Measurements from ENCODE around the gene CFLAR.
A peak's percentile ranks its signal among the peaks of the same experiment; 100 is the strongest.

CFLAR gene

DNA sequence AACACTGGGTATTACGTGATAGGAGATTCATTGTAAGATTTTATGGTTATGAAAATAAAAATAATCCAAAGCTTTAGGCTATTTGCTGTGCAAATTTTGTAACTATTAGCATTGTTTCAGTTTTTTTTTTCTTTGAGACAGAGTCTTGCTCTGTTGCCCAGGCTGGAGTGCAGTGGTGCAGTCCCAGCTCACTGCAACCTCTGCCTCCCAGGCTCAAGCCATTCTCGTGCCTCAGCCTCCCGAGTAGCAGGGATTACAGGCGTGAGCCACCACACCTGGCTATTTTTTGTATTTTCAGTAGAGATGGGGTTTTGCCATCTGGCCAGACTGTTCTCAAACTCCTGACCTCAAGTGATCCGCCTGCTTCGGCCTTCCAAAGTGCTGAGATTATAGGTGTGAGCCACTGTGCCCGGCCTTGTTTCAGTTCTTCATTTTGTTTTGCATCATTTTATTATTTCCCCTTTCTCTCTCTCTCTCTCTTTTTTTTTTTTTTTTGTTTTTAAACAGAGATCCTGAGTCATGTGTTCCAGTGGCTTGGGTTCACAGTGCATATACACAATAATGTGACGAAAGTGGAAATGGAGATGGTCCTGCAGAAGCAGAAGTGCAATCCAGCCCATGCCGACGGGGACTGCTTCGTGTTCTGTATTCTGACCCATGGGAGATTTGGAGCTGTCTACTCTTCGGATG lies 92.7 kb downstream of the CFLAR start:
- H3K27me3 ChIP-seq (ENCODE audit: control insufficient read depth, low read length) = peaks cover 45% of the 10 kb centered on the region
- H3K36me3 ChIP-seq (ENCODE audit: control insufficient read depth, low read length) = no peaks in the 10 kb centered on the region
- peaks cover 7% of the 10 kb centered on the region; the same call in 1 of the 2 replicates for H3F3A ChIP-seq (ENCODE audit: control insufficient read depth, insufficient read depth)
- no peaks in the 10 kb centered on the region for H3K79me2 ChIP-seq (ENCODE audit: control insufficient read depth, low read length)
- no peak overlapping the region for H3K27ac ChIP-seq (ENCODE audit: low read depth, low read length)
- H3K4me3 ChIP-seq (ENCODE audit: low read length) = peak overlapping the region; percentile 21; the same call in 1 of the 2 replicates
- TF ChIP-seq EZH2phosphoT487 (IDR thresholded peaks at IDR 0.05; ENCODE audit: borderline replicate concordance, low read length) = no peak
- TF ChIP-seq CTCF (IDR thresholded peaks at IDR 0.05; ENCODE audit: low read depth, low read length, poor library complexity, severe bottlenecking) = no peak
- peaks cover 21% of the 10 kb centered on the region for H3K4me1 ChIP-seq (ENCODE audit: control insufficient read depth, low read length)
- H3K4me2 ChIP-seq (ENCODE audit: low read length) = peak overlapping the region; percentile 50
- H4K20me1 ChIP-seq (ENCODE audit: control insufficient read depth, insufficient read depth, low read depth, low read length) = no peaks in the 10 kb centered on the region
- no peaks in the 10 kb centered on the region for H3K9me2 ChIP-seq (replicated peaks; ENCODE audit: control insufficient read depth, low read length)
- no peaks in the 10 kb centered on the region for H3K9me3 ChIP-seq (ENCODE audit: control insufficient read depth, insufficient read depth, low read length)

GRCh38 chr2:201215963-201216362 lies 100.0 kb downstream of the CFLAR start:
- no peak overlapping the region for H3K4me2 ChIP-seq (ENCODE audit: low read length)
- H3K27me3 ChIP-seq (ENCODE audit: control insufficient read depth, low read length) = peaks cover 45% of the 10 kb centered on the region
- H3F3A ChIP-seq (ENCODE audit: control insufficient read depth, insufficient read depth) = no peaks in the 10 kb centered on the region
- H3K4me3 ChIP-seq (ENCODE audit: low read length) = no peak overlapping the region
- no peaks in the 10 kb centered on the region for H3K9me2 ChIP-seq (replicated peaks; ENCODE audit: control insufficient read depth, low read length)
- TF ChIP-seq EZH2phosphoT487 (IDR thresholded peaks at IDR 0.05; ENCODE audit: borderline replicate concordance, low read length) (no peak), CTCF (IDR thresholded peaks at IDR 0.05; ENCODE audit: low read depth, low read length, poor library complexity, severe bottlenecking) (no peak)
- H3K4me1 ChIP-seq (ENCODE audit: control insufficient read depth, low read length) = no peaks in the 10 kb centered on the region
- H3K9me3 ChIP-seq (ENCODE audit: control insufficient read depth, insufficient read depth, low read length) = no peaks in the 10 kb centered on the region
- H3K36me3 ChIP-seq (ENCODE audit: control insufficient read depth, low read length) = no peaks in the 10 kb centered on the region
- H3K79me2 ChIP-seq (ENCODE audit: control insufficient read depth, low read length) = no peaks in the 10 kb centered on the region
- H3K27ac ChIP-seq (ENCODE audit: low read depth, low read length) = no peak overlapping the region
- no peaks in the 10 kb centered on the region for H4K20me1 ChIP-seq (ENCODE audit: control insufficient read depth, insufficient read depth, low read depth, low read length)

- no peaks in the 10 kb centered on the region for H3F3A ChIP-seq (ENCODE audit: control insufficient read depth, insufficient read depth)
- TF ChIP-seq CTCF (IDR thresholded peaks at IDR 0.05; ENCODE audit: low read depth, low read length, poor library complexity, severe bottlenecking) (no peak), EZH2phosphoT487 (IDR thresholded peaks at IDR 0.05; ENCODE audit: borderline replicate concordance, low read length) (no peak)
- H3K4me1 ChIP-seq (ENCODE audit: control insufficient read depth, low read length) = no peaks in the 10 kb centered on the region
- no peak overlapping the region for H3K4me3 ChIP-seq (ENCODE audit: low read length)
- H3K9me3 ChIP-seq (ENCODE audit: control insufficient read depth, insufficient read depth, low read length) = no peaks in the 10 kb centered on the region
- no peak overlapping the region for H3K27ac ChIP-seq (ENCODE audit: low read depth, low read length)
- H3K79me2 ChIP-seq (ENCODE audit: control insufficient read depth, low read length) = no peaks in the 10 kb centered on the region
- no peaks in the 10 kb centered on the region for H3K36me3 ChIP-seq (ENCODE audit: control insufficient read depth, low read length)
- no peaks in the 10 kb centered on the region for H3K9me2 ChIP-seq (replicated peaks; ENCODE audit: control insufficient read depth, low read length)
- no peak overlapping the region for H3K4me2 ChIP-seq (ENCODE audit: low read length)
- no peaks in the 10 kb centered on the region for H4K20me1 ChIP-seq (ENCODE audit: control insufficient read depth, insufficient read depth, low read depth, low read length)
- peaks cover 39% of the 10 kb centered on the region for H3K27me3 ChIP-seq (ENCODE audit: control insufficient read depth, low read length)
Measured at GRCh38 chr2:201216918-201217317, 101.0 kb downstream of the CFLAR start.

All from DOHH2 (cell line).